ENCODE data around the gene PRKAG2.

Gene PRKAG2

DNA sequence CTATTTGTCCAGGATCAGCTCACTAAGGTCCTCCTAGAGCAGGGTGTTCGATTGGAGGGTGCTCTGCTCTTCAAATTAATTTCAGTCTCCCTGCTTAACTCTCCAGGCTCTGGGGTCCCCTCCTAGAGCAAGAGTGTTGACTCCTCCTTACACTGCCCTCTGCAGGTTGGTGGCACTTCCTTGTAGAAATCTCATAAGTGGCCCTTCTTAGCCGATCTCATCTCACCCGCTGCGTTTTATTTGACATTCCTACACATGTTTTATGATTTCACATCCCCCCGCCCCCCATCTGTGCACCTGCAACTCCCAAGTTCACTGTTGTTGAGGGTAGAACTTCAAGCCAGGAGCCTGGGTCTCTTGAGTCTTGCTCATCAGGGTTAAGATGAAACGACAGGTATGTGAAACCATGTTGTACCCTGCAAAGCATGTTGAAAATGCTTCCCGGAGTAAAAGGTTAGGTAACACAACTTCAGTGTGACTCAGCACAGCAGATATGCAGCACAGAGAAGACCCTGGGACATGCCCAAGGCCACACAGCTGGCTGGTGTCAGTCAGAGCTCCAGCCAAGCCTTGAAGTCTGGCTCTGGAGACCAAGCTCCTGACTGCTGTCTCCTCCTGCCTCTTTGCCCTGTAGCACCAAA is 171.2 kb downstream of the PRKAG2 start:
- no peak for DNase-seq

- no peak for DNase-seq
Measured at GRCh38 chr7:151704960-151705635, 171.8 kb downstream of the PRKAG2 start.

GRCh38 chr7:151704299-151704959 is 172.5 kb downstream of the PRKAG2 start:
- DNase-seq, result no peak

DNA sequence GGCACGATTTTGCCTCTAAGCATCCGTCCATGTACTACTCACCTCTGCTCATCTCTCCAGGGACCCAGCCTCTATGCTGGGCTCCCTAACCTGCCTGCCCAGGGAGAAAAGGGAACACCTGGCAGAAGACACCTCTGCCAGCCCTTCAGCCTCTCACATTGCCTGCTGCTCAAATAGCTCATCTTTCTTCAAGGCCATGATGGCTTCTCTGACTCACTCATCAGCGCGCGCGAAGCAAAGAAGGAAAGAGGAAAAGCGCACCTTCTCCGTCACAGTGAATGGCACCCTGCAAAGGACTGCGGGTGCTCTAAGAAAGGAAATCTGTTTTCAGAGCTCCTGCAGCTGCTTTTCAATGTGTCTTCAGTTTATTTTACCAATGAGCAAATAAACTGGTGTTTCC is 174.0 kb downstream of the PRKAG2 start:
- no peak for DNase-seq

DNA sequence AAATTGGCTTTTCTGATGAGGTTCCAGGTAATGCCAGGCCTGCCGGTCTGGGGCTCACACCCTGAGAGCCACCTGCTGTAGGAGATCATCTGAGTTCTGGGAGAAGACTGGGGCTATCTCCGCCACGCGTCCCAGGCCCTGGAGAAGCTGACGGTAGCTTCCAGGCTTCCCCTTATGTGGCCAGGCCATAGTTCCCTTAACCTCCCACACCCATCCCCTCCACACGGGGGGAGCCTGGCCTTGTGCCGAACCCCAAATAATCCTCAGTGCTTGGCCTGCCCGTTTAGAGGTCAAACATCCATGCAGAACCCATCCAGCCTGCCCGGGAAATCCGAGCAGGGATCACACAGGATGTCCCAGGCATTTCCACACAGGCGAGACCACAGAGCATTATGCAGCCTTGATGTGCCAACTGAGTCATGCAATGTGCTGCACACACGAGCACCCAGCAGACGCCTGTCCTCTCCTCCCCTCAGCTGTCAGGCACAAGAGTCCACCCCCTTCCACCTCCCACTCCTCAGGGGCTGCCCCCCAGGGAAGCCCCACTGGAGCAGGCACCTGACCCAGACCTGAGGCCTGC is 176.2 kb downstream of the PRKAG2 start:
- DNase-seq, result no peak

DNA sequence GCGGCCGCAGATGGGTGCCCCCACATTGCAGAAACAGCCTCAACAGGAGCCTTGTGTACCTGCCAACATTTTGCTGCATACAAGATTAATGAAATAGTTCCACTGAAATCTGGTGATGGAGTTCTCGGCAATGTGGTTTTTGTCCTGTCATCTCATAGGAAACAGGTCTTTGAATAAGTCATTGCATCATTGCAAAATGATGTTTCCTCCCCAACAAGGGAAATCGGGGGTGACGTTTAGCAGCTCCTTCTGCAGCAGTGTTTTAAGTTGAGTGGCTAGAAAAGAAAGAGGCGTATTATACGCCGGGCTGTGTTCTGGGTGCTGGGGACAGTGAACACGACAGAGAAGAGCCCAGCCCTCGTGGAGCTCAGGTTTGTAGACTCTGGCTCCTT is 177.0 kb downstream of the PRKAG2 start:
- DNase-seq, result no peak

DNA sequence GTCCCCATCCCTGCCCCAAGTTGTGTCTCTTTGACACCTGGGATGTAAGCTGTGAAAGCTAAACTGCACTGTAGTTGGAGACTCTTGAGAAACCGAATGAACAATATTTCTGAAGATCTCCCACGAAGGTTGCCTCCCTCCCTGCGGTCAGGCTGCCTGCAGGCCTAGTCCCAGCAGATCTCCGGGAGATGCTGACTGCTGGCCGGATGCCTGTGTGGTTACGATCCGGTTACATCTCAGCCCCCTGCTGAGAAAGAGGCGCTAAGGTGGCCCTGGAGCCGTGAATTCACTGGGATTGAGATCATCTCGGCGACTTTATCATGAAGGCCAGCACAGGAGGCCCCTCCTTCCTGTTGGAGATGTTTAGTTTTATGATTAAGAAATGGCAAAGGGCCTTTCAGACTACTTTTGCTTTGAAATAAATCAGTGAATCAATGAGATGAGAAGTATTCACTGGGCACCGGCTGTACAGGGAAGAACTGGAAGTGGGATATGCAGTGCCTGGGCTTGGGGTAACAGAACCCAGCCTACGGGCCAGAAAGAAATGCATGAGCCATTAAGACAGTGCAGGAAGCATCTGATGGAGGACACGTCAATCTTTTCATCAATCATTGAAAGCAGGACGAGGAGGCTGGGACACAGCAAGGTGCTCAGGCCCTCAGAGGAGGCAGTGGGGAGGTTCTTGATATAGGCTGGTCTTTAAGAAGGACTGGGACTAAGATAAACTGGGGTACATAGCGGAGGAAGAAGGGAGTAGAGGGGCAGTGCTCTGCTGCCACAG is 177.6 kb downstream of the PRKAG2 start:
- no peak for DNase-seq

- DNase-seq, result no peak
Measured at GRCh38 chr7:151697942-151698341, 179.0 kb downstream of the PRKAG2 start.

DNA sequence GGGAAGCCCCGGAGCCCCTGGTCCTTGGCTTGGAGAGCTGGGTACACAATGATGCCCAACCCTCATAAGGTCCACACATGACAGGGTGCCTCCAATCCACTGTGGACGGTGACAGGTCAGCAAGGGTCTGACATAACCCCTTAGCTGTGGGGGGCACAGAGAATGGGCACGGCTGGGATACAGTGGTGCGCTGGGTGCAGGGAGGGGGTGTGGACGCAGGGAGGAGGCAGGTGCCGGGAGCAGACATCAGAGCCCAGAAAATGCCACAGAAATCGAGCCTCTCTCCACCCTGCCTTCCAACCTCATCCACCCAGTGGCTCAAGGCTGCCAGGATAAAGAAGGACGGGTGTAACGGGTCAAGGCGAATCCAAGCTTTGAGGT is 179.4 kb downstream of the PRKAG2 start:
- no peak for DNase-seq

GRCh38 chr7:151696721-151697514 is 180.0 kb downstream of the PRKAG2 start:
- DNase-seq, result no peak

GRCh38 chr7:151695951-151696541 is 180.9 kb downstream of the PRKAG2 start:
- no peak for DNase-seq

GRCh38 chr7:151694828-151695580 is 181.9 kb downstream of the PRKAG2 start:
- DNase-seq, result no peak

- DNase-seq, result no peak
Measured at GRCh38 chr7:151694441-151694827, 182.5 kb downstream of the PRKAG2 start.

- DNase-seq, result no peak
Measured at GRCh38 chr7:151693140-151693539, 183.8 kb downstream of the PRKAG2 start.

- no peak for DNase-seq
Measured at GRCh38 chr7:151692721-151693120, 184.2 kb downstream of the PRKAG2 start.

DNA sequence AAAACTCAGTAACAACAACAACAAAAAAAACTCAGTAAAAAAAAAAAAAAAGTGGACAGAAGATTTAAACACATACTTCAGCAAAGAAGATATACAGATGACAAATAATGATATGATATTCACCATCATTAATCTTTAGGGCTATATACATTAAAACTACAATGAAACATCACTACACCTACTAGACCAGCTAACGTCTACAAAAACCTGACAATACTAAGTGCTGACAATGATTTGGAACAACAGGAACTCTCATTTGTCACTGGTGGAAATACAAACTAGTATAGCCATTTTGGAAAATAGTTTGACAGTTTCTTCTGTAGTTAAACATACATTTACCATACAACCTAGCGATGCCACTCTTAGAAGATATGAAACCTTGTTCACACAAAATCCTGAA is 185.5 kb downstream of the PRKAG2 start:
- no peak for DNase-seq

- DNase-seq, result no peak
Measured at GRCh38 chr7:151690606-151691005, 186.3 kb downstream of the PRKAG2 start.

DNA sequence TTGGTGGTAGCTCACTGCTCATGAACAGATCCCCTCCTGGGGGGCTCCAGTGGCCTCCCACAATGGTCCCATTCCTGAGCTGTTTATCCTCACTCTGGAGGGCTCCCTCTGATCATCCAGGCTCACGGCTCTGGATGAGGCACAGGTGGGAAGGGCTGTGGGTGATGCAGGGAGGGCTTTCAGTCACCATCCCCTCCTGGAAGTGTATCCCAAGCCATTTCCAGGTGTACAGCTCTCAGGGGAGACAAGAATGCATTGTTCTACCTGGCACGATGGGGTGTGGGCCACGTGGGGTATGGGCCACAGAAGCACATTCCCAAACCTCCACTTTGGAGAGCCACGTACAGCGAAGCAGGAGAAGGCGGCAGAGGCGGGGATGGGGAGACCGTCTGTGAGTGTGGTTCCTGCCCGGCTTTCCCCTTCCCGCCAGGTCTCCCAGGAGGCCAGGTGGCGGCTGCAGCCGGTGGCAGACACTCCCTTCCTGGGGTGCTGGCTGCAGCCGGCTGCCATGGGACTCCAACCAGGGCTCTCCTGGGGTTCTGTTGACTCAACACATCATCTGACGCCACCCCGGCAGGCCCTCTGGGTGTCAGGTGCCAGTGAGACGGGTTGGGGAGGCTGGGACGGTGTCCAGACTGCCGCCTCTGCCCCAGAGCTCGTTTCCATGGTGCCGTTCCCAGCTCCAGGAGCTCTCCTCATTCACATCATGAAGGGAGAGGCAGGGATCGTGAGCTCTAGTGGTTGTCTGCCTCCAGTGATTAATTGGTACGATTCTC is 187.5 kb downstream of the PRKAG2 start:
- no peak for DNase-seq

DNA sequence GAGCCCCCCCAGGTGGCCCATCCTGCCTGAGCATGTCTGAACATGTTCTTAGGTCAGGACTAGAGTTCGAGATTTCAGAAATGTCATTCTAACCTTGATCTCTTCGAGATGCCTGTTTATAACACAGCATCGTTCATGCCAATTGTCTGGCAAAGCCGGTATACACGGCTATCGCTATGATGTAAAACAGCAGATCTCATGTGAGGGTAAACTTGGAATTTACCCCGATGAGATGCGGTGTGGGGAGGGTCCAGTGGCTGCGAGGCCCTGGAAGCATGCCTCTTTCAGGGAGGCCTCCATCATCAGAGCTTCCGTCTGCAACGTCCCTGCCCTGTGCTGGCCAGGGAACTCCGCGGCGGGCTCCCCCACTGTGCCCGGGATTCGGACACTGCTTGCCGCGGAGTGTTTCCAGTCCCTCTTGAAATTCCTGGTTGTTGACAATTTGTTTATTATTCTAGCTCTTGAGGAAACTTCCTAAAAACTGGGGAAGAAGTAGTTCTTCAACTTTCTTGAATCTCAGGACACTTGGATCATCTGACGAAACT is 188.6 kb downstream of the PRKAG2 start:
- no peak for DNase-seq
